HuH-7.5 (cell line): ENCODE measurements around the gene GPRASP2.
"Not testable (repeated sequence)": the region's sequence is repeated elsewhere in the genome, so short reads cannot be mapped to it uniquely, and the experiment has no call there.

ENCODE experiments used
- DNase-seq: peaks from one replicate; pipeline ENCODE4 v3.0.0; 2011; ENCODE audit warnings: low spot score

The GPRASP2 gene

GRCh38 chrX:102712216-102712966 lies at the start of gene GPRASP2:
TSS of gene GPRASP2 (plus strand) at chrX:102712448. CDS start at chrX:102714870, 2,422 bp downstream.
- peak; percentile 14 for DNase-seq

- DNase-seq = not testable (repeated sequence)
Observed at GRCh38 chrX:102663820-102664219, 48.4 kb upstream of the GPRASP2 start.

GRCh38 chrX:102667034-102667433 lies 45.2 kb upstream of the GPRASP2 start:
- DNase-seq = not testable (repeated sequence)

- no peak for DNase-seq
Observed at GRCh38 chrX:102669526-102669925, 42.7 kb upstream of the GPRASP2 start.

- no peak for DNase-seq
Observed at GRCh38 chrX:102672856-102673255, 39.4 kb upstream of the GPRASP2 start.

- DNase-seq = not testable (repeated sequence)
Observed at GRCh38 chrX:102677479-102677878, 34.8 kb upstream of the GPRASP2 start.

GRCh38 chrX:102684772-102685520 lies 27.3 kb upstream of the GPRASP2 start:
- no peak for DNase-seq

GRCh38 chrX:102694749-102695148 lies 17.5 kb upstream of the GPRASP2 start:
- DNase-seq = no peak

- no peak for DNase-seq
Observed at GRCh38 chrX:102696306-102696705, 15.9 kb upstream of the GPRASP2 start.

- DNase-seq = no peak
Observed at GRCh38 chrX:102697494-102697893, 14.8 kb upstream of the GPRASP2 start.

GRCh38 chrX:102708900-102709299 lies 3.3 kb upstream of the GPRASP2 start:
- no peak for DNase-seq

GRCh38 chrX:102711872-102712215 lies 404 bp upstream of the GPRASP2 start:
- DNase-seq = no peak

GRCh38 chrX:102712981-102713625 lies 855 bp downstream of the GPRASP2 start:
- DNase-seq = peak; percentile 20

- DNase-seq = no peak
Observed at GRCh38 chrX:102714994-102715393, 2.7 kb downstream of the GPRASP2 start.

- no peak for DNase-seq
Observed at GRCh38 chrX:102715967-102716366, 3.7 kb downstream of the GPRASP2 start.

GRCh38 chrX:102720237-102721168 lies 8.3 kb downstream of the GPRASP2 start, which contains the start of gene GPRASP3:
TSS of gene GPRASP3 (plus strand) at chrX:102720743. CDS start at chrX:102748996, 28,253 bp downstream.
- DNase-seq = peak; percentile 41

GRCh38 chrX:102721169-102721506 lies 8.9 kb downstream of the GPRASP2 start:
- not testable (repeated sequence) for DNase-seq

- no peak for DNase-seq
Observed at GRCh38 chrX:102723456-102723855, 11.2 kb downstream of the GPRASP2 start.

- no peak for DNase-seq
Observed at GRCh38 chrX:102727761-102728160, 15.5 kb downstream of the GPRASP2 start.

GRCh38 chrX:102728646-102729045 lies 16.4 kb downstream of the GPRASP2 start:
- no peak for DNase-seq

- no peak for DNase-seq
Observed at GRCh38 chrX:102739657-102740056, 27.4 kb downstream of the GPRASP2 start.

- no peak for DNase-seq
Observed at GRCh38 chrX:102744307-102744706, 32.1 kb downstream of the GPRASP2 start.
